H1 (cell line): Measurements from ENCODE around the gene CST1. TPM values are rescaled to one million over a fixed set of nuclear protein-coding genes. Genes with fewer than 3 reads are reported as not detected.

Experiments
- BCL11A ChIP-seq, 2 experiments: IDR thresholded peaks; one replicate each; pipeline ENCODE4 v1.6.1; 2011; ENCODE audit warnings: low read depth in 2 of 2, low read length in 2 of 2, mild to moderate bottlenecking in 2 of 2
- SUZ12 ChIP-seq: fragments of 200-600 bp; sonication (generic); IDR thresholded peaks from 2 replicates; pipeline ENCODE4 v1.6.1; 2012; ENCODE audit warnings: mild to moderate bottlenecking, inconsistent platforms, low read length, moderate library complexity, mixed read lengths
- polyA plus RNA-seq, 7 experiments: library from polyadenylated mRNA; depleted of rRNA in 3 of 7; stranded (reverse) in 5 of 7; unstranded in 2 of 7; fragments of >200 nt in 5 of 7; fragments of 200-250 nt in 2 of 7; gene quantifications; 1 replicate in 5 of 7; 2 replicates in 1 of 7; 4 replicates in 1 of 7; pipeline versions ENCODE4 v1.2.1 to v1.2.3, GENCODE V29; 2011 to 2013; ENCODE audit warnings: missing spikeins in 2 of 7, mixed read lengths in 2 of 7
- total RNA-seq: library from RNA; stranded (reverse); fragmentation: NEBNext Ultra II Directional; extraction: Animal tissue kit (Norgen Biotek cat#: 25700); gene quantifications from 2 replicates; pipeline ENCODE4 v1.2.1, GENCODE V29; 2021
- TF ChIP-seq, protein P1 (sequence below), 3 experiments: IDR thresholded peaks; 1 replicate in 2 of 3; 2 replicates in 1 of 3; pipeline versions ENCODE4 v1.5.1 to v1.6.1; 2011; ENCODE audit warnings: low read length in 3 of 3, mild to moderate bottlenecking in 3 of 3, inconsistent platforms in 2 of 3, low read depth in 1 of 3, moderate library complexity in 1 of 3; ENCODE audit not compliant: insufficient read depth in 1 of 3; ENCODE audit errors: control extremely low read depth in 1 of 3
- TF ChIP-seq, protein P2 (sequence below): IDR thresholded peaks from 2 replicates; pipeline ENCODE4 v1.6.1; 2012; ENCODE audit warnings: inconsistent platforms

CST1 gene
- total and polyA plus RNA-seq, 2 of the 8 experiments (the other 6 are each of a cell fraction or from before 2014, with no cell fraction given): 2.3 to 2.9 TPM

DNA sequence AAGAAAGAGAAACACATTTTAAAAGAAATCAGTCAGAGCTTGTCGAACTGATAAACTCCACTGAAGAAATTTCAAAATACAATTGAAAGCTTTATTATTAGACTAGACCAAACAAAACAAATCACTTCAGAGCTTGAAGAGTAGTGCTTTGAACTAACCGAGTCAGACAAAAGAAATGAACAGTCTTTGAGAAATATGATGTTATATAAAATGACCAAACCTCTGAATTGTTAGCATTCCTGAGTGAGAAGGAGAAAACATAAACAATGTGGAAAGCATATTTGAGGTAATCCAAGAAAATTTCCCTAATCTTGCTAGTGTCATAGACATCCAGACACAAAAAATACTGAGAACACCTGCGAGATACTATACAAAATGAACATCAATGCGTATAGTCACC is 48.7 kb downstream of the CST1 start (continued):
- TF ChIP-seq, protein P1, sequence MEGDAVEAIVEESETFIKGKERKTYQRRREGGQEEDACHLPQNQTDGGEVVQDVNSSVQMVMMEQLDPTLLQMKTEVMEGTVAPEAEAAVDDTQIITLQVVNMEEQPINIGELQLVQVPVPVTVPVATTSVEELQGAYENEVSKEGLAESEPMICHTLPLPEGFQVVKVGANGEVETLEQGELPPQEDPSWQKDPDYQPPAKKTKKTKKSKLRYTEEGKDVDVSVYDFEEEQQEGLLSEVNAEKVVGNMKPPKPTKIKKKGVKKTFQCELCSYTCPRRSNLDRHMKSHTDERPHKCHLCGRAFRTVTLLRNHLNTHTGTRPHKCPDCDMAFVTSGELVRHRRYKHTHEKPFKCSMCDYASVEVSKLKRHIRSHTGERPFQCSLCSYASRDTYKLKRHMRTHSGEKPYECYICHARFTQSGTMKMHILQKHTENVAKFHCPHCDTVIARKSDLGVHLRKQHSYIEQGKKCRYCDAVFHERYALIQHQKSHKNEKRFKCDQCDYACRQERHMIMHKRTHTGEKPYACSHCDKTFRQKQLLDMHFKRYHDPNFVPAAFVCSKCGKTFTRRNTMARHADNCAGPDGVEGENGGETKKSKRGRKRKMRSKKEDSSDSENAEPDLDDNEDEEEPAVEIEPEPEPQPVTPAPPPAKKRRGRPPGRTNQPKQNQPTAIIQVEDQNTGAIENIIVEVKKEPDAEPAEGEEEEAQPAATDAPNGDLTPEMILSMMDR (IDR thresholded peaks at IDR 0.05; ENCODE audit: control extremely low read depth in 1 of 3, insufficient read depth in 1 of 3, low read depth in 1 of 3, low read length in 3 of 3): no peak
- TF ChIP-seq, protein P2, sequence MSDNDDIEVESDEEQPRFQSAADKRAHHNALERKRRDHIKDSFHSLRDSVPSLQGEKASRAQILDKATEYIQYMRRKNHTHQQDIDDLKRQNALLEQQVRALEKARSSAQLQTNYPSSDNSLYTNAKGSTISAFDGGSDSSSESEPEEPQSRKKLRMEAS: no peak
- TF ChIP-seq BCL11A (IDR thresholded peaks at IDR 0.05; ENCODE audit: low read depth in 2 of 2, low read length in 2 of 2): no peak
- TF ChIP-seq SUZ12: no peak
